ENCODE results near the gene DEF6.
"Not testable (repeated sequence)": the region's sequence is repeated elsewhere in the genome, so short reads cannot be mapped to it uniquely, and the experiment has no call there.

The DEF6 gene

DNA sequence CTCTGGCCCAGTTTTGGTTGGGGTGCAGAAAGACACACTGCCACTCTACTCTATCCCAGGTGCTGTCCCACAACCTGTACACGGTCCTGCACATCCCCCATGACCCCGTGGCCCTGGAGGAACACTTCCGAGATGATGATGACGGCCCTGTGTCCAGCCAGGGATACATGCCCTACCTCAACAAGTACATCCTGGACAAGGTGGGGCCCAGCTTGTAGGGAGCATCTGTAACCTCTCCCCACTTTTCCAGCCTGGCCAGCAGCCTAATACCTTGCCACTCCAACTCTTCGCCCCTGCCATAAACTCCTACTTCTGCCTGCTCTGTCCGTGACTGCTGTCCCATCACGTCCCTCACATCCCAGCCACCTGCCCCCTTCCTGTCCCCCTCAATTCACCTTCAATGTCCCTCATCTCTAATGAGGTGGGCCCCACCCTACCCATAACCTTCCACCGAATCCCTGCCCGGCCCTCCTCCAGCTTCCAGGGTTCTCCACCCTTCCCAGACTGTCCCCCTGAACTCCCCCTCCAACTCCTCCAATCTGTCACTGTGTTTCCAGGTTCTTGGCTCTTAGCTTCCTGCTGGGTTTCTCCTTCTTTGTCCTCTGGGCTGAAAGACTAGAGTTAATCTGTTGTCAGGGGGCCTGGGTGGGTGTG lies 12.1 kb downstream of the DEF6 start:
- no peak for DNase-seq

DNA sequence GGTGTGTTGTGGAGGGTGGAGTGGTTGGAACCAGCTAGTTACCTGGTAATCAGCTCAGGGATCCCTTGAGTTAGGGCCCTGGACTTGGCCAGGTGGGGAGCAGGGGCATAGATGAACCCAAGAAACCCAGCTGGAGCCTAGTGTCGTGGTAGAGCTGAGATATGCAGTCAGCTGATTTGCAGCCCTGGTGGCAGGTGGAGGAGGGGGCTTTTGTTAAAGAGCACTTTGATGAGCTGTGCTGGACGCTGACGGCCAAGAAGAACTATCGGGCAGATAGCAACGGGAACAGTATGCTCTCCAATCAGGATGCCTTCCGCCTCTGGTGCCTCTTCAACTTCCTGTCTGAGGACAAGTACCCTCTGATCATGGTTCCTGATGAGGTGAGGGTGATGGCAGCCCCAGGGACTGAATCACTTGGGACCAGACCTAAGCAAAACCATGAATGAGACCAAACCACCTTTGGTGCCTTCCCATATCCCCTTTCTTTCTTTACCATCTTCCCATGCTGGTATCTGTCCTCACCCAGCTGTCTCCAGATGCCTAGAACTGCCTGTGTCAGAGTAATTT lies 12.7 kb downstream of the DEF6 start:
- no peak for DNase-seq

DNA sequence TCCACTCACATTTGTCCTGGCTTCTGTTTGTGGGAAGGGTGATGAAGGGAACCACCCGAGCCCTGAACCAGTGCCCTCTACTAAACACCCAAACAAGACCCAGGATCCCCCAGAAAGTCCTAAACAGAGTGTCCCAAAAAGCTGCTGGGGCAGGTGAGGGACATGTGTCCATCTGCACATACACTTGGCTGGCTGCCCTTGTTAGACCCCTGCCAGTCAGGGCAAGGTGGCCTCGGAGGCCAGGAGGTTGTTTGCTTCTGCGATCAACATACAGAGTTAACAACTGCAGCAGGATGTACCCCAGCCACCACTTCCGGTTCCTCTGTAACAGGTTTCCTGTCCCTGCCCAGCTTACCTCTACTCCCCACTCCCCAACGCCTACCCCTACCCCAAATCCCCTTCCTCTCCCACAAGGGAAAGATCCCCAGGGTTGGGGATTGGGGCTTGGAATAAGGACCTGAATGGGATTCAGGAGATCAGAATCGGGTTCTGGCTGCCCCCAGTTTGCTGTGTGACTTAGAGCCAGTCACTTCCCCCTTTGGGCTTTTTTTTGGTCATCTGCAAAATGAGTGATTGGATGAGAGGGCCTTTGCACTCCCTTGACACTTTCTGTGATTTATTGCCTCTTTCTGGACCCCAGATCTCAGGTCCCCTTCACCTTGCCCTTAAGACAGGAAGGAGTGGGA lies 13.9 kb downstream of the DEF6 start:
- no peak for DNase-seq

DNA sequence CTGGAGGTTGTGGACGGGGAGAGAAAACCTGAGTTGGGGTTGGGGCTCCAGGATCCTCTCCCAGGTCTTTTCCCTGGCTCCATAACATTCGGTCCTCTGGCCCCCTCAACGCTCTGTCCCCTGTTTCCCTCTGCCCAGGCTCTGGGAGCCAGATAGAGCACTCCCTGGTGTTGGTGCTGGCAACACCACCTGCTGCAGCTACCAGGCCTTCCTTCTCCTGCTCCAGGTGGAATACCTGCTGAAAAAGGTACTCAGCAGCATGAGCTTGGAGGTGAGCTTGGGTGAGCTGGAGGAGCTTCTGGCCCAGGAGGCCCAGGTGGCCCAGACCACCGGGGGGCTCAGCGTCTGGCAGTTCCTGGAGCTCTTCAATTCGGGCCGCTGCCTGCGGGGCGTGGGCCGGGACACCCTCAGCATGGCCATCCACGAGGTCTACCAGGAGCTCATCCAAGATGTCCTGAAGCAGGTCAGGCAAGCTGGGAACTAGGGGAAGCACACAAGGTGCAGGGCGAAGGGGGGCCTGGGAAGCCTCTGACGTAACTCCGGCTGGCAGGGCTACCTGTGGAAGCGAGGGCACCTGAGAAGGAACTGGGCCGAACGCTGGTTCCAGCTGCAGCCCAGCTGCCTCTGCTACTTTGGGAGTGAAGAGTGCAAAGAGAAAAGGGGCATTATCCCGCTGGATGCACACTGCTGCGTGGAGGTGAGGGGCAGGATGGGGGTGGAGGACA lies 14.6 kb downstream of the DEF6 start:
- no peak for DNase-seq

DNA sequence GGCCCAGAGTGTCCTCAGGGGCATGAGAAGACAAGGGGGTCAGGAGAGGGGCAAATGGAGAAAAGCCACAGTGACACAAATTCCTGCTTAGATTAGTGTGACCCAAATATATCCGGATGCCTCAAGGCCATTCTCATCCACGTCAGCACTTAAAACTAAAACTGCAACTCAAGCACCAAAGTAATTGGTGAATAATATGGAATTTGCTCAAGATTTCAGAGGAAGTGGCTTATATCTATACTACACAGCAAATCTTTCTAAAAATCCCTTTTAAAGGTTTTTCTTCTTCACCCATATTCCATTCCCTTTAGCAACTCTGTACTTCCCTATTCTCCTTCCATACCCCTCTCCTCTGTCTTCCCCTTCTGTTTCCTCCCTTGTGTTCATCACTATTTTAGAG lies 15.2 kb downstream of the DEF6 start:
- no peak for DNase-seq

DNA sequence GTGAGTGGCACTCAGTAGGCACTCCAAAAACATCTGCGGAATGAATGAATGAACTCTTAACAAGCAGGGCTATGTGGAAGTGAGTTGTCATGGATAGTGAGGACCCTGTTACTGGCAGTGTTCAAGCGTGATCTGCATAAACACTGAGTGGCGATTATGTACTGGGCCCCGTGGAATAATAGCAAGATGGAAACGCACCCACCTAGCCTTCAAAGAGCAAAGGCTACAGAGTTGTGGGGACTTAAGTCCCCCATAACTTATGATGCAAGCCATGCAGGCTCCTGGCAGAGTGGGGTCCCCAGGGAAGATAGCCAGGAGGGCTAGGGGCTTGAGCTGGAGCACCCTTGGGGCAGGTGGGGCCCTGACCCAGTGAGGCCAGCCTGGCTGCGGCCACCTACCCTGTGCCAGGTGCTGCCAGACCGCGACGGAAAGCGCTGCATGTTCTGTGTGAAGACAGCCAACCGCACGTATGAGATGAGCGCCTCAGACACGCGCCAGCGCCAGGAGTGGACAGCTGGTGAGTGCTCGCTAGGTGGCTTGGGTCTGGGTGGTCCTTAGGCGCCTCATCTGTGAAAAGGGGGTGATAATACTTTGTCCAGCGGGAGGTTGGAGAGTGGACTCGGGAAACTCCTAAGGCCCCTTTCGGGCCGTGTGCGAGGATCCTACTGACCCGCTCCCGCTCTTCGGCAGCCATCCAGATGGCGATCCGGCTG lies 20.0 kb downstream of the DEF6 start:
- peak in 1 of 56 donors; percentile 13 for DNase-seq

DNA sequence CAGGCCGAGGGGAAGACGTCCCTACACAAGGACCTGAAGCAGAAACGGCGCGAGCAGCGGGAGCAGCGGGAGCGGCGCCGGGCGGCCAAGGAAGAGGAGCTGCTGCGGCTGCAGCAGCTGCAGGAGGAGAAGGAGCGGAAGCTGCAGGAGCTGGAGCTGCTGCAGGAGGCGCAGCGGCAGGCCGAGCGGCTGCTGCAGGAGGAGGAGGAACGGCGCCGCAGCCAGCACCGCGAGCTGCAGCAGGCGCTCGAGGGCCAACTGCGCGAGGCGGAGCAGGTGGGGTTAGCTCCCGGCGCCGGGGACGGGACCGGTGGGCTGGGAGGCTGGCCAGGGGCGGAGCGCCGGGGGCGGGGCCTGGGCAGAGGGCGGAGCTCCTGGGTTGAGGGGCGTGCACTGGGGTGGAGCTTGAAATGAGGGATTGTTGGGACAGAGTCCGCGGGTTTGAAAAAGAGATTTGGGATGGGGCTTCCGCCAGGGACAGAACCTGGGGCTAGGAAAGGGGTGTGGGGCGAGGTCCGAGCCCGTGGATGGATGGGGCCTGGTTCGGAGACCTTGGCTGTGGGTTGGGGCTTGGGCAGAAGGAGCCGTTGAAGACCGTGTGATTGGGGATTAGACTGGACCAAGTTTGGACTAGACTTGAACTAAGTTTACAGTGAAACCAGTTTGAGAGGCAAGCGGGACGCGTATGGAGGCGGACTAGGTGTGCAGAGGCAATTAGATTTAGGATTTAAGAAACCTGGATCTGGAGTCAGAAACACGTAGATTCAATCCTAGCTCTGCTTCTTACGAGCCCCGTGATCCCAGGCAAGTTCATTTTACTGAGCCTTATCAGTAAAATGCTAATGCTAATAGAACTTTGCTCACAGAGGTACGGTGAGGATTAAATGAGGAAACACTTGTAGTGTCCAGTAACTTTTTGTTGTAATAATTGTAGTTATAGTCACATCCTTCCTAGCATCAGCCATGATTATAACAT lies 20.9 kb downstream of the DEF6 start:
- peak in 54 of 56 donors; percentile 25 to 90 (median 72) for DNase-seq

DNA sequence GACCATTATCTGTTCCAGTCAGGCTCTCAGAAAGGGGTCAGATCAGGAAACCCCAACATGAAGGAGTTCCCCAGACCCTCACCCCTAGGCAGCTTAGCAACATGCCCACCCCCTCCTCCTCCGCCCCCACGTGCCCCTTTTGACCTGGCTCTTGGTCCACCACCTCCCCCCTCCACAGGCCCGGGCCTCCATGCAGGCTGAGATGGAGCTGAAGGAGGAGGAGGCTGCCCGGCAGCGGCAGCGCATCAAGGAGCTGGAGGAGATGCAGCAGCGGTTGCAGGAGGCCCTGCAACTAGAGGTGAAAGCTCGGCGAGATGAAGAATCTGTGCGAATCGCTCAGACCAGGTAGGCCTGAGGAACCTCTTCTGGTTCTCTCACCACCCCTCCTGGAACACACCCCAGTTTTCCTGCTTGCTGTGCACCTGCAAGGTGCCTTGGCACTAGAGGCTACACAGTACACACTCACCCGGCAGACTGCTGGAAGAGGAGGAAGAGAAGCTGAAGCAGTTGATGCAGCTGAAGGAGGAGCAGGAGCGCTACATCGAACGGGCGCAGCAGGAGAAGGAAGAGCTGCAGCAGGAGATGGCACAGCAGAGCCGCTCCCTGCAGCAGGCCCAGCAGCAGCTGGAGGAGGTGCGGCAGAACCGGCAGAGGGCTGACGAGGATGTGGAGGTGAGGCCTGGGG lies 21.9 kb downstream of the DEF6 start:
- DNase-seq = no peak

DNA sequence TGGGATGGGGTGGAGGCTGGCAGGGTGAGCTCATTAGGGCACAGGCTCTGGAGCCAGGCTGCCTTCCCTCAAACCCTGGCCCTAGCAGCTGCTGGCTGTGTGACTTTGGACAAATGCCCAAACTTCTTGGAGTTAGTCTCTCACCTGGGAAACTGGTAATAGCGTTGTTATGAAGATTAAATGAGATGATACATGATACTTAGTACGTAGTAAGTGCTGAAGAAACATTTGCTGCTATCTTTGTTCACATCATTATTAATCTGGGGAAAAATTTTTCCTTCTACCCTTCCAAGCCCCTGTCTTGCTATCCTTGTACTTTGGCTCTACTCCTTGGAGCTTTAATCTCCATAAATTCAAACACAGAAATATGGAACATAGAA lies 22.4 kb downstream of the DEF6 start:
- DNase-seq = no peak

DNA sequence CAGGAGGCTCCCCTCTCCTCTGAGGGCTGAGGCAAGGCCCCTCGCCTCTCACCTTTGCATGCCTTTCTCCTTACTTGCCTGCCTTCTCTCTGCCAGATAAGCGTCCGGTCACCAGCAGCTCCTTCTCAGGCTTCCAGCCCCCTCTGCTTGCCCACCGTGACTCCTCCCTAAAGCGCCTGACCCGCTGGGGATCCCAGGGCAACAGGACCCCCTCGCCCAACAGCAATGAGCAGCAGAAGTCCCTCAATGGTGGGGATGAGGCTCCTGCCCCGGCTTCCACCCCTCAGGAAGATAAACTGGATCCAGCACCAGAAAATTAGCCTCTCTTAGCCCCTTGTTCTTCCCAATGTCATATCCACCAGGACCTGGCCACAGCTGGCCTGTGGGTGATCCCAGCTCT lies 23.5 kb downstream of the DEF6 start:
- DNase-seq = no peak

DNA sequence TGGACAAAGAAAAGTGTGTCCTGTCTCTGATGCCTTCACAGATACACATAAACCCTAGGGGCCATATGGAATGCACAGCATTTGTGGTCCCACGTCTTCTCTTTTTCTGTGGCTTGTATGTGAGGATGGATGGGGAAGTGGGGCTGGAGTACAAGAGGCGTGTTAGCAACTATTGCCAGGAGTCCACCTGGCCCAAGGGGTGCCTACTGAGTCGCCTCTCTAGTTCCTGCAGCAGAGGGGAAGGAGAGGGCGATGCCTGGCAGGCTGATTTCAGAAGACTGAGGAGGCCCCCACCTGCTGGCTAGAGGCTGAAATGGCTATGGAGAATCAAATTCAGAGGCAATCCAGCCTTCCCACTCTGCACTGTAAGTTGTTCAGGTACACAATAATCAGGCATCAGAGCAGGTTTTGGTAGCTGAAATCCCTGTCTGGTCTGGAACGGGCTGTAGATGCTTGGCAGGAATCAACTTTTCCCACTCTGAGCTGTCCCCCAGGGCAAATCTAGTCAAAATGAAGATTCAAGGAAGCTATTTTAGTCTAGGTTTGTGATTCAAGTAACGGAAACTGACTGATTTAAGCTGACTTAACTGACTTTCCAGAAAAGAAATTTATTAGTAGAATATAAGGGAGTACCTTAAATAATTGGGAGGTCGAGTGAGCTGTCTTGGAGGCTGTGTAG lies 29.9 kb downstream of the DEF6 start:
- DNase-seq = peak in 14 of 56 donors; percentile 6 to 65 (median 22)

DNA sequence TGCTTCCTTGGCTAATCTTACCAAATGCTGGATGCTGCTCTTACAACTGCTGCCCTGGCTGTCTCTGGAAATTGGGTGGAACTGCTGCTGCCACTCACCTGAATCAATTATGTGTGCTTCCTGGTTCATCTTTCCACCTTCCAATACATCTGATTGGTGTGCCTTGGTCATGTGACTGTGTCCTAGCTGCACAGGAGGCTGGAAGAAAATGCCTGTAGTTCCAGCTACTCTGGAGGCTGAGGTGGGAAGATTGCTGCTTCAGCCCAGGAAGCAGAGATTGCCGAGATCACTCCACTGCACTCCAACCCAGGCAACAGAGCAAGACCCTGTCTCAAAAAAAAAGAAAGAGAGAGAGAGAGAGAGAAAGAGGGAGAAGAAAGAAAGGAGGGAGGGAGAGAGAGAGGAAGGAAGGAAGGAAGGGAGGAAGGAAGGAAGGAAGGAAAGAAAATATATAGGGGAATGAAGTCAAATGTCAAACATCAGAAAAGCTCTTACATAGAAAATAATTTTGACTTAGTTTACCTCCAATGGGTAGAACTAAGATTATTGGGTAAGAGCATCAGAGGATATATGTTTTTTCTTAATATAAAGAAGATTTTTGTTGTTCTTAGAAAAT lies 30.6 kb downstream of the DEF6 start:
- no peak for DNase-seq

DNA sequence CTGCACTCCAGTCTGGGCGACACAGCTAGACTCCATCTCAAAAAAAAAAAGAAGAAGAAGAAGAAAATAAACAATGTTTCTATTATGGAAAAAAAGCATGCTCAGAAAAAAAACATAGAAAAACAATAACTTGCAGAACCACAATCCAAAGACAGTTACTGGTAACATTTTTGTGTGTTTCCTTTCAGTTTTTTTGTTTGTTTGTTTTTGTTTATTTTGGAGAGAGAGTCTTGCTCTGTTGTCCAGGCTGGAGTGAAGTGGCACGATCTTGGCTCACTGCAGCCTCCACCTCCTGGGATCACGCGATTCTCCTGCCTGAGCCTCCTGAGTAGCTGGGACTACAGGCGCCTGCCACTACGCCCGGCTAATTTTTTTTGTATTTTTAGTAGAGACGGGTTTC lies 31.3 kb downstream of the DEF6 start:
- DNase-seq = not testable (repeated sequence)

DNA sequence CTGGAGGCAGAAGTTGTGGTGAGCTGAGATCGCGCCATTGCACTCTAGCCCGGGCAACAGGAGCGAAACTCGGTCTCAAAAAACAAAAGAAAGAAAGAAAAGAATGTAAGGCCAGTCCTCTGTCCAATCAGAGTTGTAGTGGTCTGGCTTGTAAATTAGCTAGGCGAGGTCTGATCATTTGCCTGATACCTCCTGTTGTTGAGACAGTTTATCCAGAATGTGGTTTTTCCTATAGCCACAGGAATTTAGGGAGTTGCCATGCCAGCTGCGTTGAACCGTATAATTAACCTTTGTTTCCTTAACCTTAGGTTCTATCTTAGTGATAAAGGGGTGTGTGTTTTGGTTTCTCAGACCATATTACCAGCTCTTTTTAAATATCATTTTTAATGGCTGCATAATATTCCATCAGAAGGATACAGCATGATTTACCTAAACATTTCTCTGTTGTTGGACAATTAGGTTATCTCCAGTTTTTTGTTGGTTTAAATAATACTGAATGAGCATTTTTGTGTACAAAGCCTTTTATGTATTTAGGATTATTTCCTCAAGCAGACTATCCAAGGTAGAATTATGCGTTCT lies 33.0 kb downstream of the DEF6 start:
- DNase-seq = no peak

DNA sequence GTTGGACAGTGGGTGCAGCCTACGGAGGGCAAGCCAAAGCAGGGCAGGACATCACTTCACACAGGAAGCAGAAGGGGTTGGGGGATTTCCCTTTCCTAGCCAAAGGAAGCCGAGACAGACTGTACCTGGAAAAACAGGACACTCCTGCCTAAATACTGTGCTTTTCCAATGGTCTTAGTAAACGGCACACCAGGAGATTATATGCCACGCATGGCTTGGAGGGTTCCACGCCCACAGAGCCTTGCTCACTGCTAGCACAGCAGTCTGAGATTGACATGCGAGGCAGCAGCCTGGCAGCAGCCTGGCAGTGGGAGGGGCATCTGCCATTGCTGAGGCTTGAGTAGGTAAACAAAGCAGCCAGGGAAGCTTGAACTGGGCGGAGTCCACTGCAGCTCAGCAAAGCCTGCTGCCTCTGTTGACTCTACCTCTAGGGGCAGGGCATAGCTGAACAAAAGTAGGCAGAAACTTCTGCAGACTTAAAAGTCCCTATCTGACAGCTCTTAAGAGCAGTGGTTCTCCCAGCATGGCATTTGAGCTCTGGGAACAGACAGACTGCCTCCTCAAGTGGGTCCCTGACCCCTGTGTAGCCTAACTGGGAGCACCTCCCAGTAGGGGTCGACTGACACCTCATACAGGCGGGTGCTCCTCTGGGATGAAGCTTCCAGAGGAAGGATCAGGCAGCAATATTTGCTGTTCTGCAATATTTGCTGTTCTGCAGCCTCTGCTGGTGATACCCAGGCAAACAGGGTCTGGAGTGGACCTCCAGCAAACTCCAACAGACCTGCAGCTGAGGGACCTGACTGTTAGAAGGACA lies 34.7 kb downstream of the DEF6 start:
- not testable (repeated sequence) for DNase-seq

DNA sequence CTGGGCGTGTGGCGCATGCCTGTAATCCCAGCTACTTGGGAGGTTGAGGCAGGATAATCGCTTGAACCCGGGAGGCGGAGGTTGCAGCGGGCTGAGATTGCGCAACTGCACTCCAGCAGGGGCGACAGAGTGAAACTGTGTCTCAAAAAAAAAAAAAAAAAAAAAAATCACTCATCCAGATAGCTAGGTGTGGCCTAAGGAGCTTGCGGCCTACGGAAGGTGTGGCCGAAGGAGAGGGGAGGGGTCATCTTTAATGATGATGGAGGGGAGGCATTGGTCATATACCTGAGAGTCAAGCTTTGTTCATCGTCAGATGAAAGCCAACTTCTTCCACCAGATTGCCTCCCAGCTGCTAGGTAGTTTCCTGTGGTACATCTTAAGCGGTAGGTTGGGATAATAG lies 43.9 kb downstream of the DEF6 start:
- no peak for DNase-seq

All from nucleus accumbens (tissue), 56 donors.